Spleen (tissue), 11 donors: Measurements from ENCODE around the gene MAPK11. TPM values are rescaled to one million over a fixed set of nuclear protein-coding genes. Genes with fewer than 3 reads are reported as not detected.

Source experiments
- DNase-seq: peaks from one replicate; pipeline ENCODE4 v3.0.0-alpha.2; 2020
- H3K27ac ChIP-seq, 8 donors: fragments of 200-600 bp; sonication (generic) in 7 of 8; 1 replicate in 4 of 8; 2 replicates in 4 of 8; pipeline versions ENCODE4 v1.5.0 to v1.8.0; 2016 to 2021; ENCODE audit warnings: inconsistent platforms in 4 of 8, mild to moderate bottlenecking in 4 of 8, moderate library complexity in 1 of 8
- H3K27me3 ChIP-seq, 7 donors: fragments of 200-600 bp; sonication (generic) in 6 of 7; replicated peaks in 1 of 7; 1 replicate in 4 of 7; 2 replicates in 3 of 7; pipeline versions ENCODE4 v1.5.0 to v1.8.0; 2016 to 2021; ENCODE audit warnings: inconsistent platforms in 3 of 7, mild to moderate bottlenecking in 1 of 7
- H3K36me3 ChIP-seq, 6 donors: fragments of 200-600 bp; sonication (generic) in 5 of 6; 1 replicate in 4 of 6; 2 replicates in 2 of 6; pipeline versions ENCODE4 v1.5.0 to v1.8.0; 2016 to 2021; ENCODE audit warnings: inconsistent platforms in 2 of 6
- H3K4me1 ChIP-seq, 6 donors: fragments of 200-600 bp; sonication (generic) in 5 of 6; 1 replicate in 3 of 6; 2 replicates in 3 of 6; pipeline versions ENCODE4 v1.5.0 to v1.8.0; 2016 to 2021; ENCODE audit warnings: inconsistent platforms in 3 of 6
- H3K4me3 ChIP-seq, 8 donors: fragments of 200-600 bp; sonication (generic) in 7 of 8; 1 replicate in 4 of 8; 2 replicates in 4 of 8; pipeline versions ENCODE4 v1.5.0 to v1.8.0; 2016 to 2021; ENCODE audit warnings: inconsistent platforms in 4 of 8, mild to moderate bottlenecking in 4 of 8, moderate library complexity in 2 of 8
- H3K9me3 ChIP-seq, 8 donors: fragments of 200-600 bp; sonication (generic) in 7 of 8; 1 replicate in 4 of 8; 2 replicates in 4 of 8; pipeline versions ENCODE4 v1.5.0 to v1.8.0; 2016 to 2021; ENCODE audit warnings: inconsistent platforms in 4 of 8
- CTCF ChIP-seq, 11 experiments: fragments of 200-600 bp in 7 of 11; fragments of 450-650 bp in 4 of 11; sonication (generic) in 4 of 11; IDR thresholded peaks in 8 of 11; conservative IDR thresholded peaks in 3 of 11; 1 replicate in 7 of 11; 2 replicates in 4 of 11; pipeline versions ENCODE4 v1.4.0 to v1.8.0; 2016 to 2021; ENCODE audit warnings: antibody characterized with exemption in 11 of 11, inconsistent platforms in 4 of 11, mild to moderate bottlenecking in 1 of 11
- POLR2A ChIP-seq, 3 donors: fragments of 450-650 bp; IDR thresholded peaks; one replicate each; pipeline ENCODE4 v1.5.1; 2017; ENCODE audit warnings: antibody characterized with exemption in 3 of 3, mild to moderate bottlenecking in 1 of 3
- POLR2AphosphoS5 ChIP-seq, 3 donors: sonication (generic); formaldehyde crosslinking; IDR thresholded peaks; one replicate each; pipeline ENCODE4 v1.5.1; 2017; ENCODE audit warnings: antibody characterized with exemption in 3 of 3
- WGBS, 5 donors: extraction: QIAGEN DNeasy Blood & Tissue Kit in 3 of 5; methylation state at CpG; one replicate each; pipeline versions ENCODE4 v1.1.5 to v1.1.7; 2013 to 2018; 5-methylcytosine and 5-hydroxymethylcytosine counted together
- intact Hi-C: fragments of 100-400 bp; cut with DNase I; formaldehyde crosslinking; loops from one replicate; pipeline ENCODE4 v1.15.0; 2023; ENCODE audit warnings: low total_unique reads
- polyA plus RNA-seq, 3 donors: library from polyadenylated mRNA; stranded (reverse); fragments of 200-250 nt; gene quantifications; one replicate each; pipeline ENCODE4 v1.2.1, GENCODE V29; 2013
- total RNA-seq, 7 donors: library from RNA; depleted of rRNA in 3 of 7; stranded (reverse); fragments of >200 nt in 3 of 7; fragmentation: NEBNext Ultra II Directional in 4 of 7; extraction: Animal tissue kit (Norgen Biotek cat#: 25700) in 4 of 7; gene quantifications; one replicate each; pipeline versions ENCODE4 v1.1.0 to v1.2.1, GENCODE V29; 2016 to 2021
- donor health status: healthy with polysubstance abuse.
- donor health status: DM: no; HTN: no; CAD: no; lungs with moderate emphysema.
- donor health status: DM: no; HTN: no; CAD: no.
- donor health status: Bipolar disorder and iron deficiency.
- donor health status: healthy.
- donor health status: DM: no; HTN: no; CAD: no.
- donor health status: DM: yes; HTN: yes; CAD: no.

Gene MAPK11
- total and polyA plus RNA-seq, 10 donors: 5.2 to 25.3 (median 11.3) TPM

- 89 to 93% (median 92%) methylated on average over 5 to 16 of the region's 16 CpGs for WGBS, 5 donors
- Histone ChIP-seq H3K27ac (peak overlapping the region in 2 of 8 donors; percentile 12), H3K27me3 (peaks cover 0 to 23% (median 3%) of the 10 kb centered on the region in 7 donors), H3K4me1 (peaks cover 48 to 93% (median 82%) of the 10 kb centered on the region in 6 donors), H3K36me3 (peaks cover 0 to 9% (median 0%) of the 10 kb centered on the region in 6 donors), H3K4me3 (no peak overlapping the region), H3K9me3 (no peaks in the 10 kb centered on the region)
- peak; percentile 75 for DNase-seq
- intact Hi-C loops: no loop called here
- no peak for TF ChIP-seq POLR2A (IDR thresholded peaks at IDR 0.05)
- TF ChIP-seq CTCF (IDR thresholded peaks at IDR 0.05 in 8 of 11, conservative IDR thresholded peaks at IDR 0.05 in 3 of 11): no peak
- no peak for TF ChIP-seq POLR2AphosphoS5 (IDR thresholded peaks at IDR 0.05)
Observed at GRCh38 chr22:50310949-50311444, 40.8 kb upstream of the MAPK11 start.

GRCh38 chr22:50310031-50310722, 40.0 kb upstream of the MAPK11 start:
- Histone ChIP-seq H3K27ac (peak overlapping the region in 7 of 8 donors; percentile 63 to 94 (median 91)), H3K4me3 (no peak overlapping the region), H3K36me3 (peaks cover 0 to 9% (median 0%) of the 10 kb centered on the region in 6 donors), H3K9me3 (no peaks in the 10 kb centered on the region), H3K27me3 (peaks cover 0 to 31% (median 3%) of the 10 kb centered on the region in 7 donors), H3K4me1 (peaks cover 49 to 93% (median 84%) of the 10 kb centered on the region in 6 donors)
- 80 to 90% (median 85%) methylated on average over 19 to 21 of the region's 21 CpGs for WGBS, 5 donors
- intact Hi-C loops: no loop called here
- DNase-seq: peak; percentile 75
- no peak for TF ChIP-seq POLR2AphosphoS5 (IDR thresholded peaks at IDR 0.05)
- TF ChIP-seq CTCF (IDR thresholded peaks at IDR 0.05 in 8 of 11, conservative IDR thresholded peaks at IDR 0.05 in 3 of 11): no peak
- no peak for TF ChIP-seq POLR2A (IDR thresholded peaks at IDR 0.05)

GRCh38 chr22:50309601-50309991, 39.4 kb upstream of the MAPK11 start:
- DNase-seq: no peak
- Histone ChIP-seq H3K4me1 (peaks cover 49 to 93% (median 84%) of the 10 kb centered on the region in 6 donors), H3K9me3 (no peaks in the 10 kb centered on the region), H3K4me3 (no peak overlapping the region), H3K27ac (peak overlapping the region; percentile 63 to 94 (median 88)), H3K27me3 (peaks cover 0 to 37% (median 3%) of the 10 kb centered on the region in 7 donors), H3K36me3 (peaks cover 0 to 14% (median 0%) of the 10 kb centered on the region in 6 donors)
- TF ChIP-seq POLR2A (IDR thresholded peaks at IDR 0.05) (no peak), CTCF (IDR thresholded peaks at IDR 0.05 in 8 of 11, conservative IDR thresholded peaks at IDR 0.05 in 3 of 11) (no peak), POLR2AphosphoS5 (IDR thresholded peaks at IDR 0.05) (no peak)
- 43 to 67% (median 59%) methylated on average over 1 to 7 of the region's 7 CpGs for WGBS, 5 donors
- intact Hi-C loops: no loop called here

GRCh38 chr22:50308986-50309600, 38.9 kb upstream of the MAPK11 start:
- Histone ChIP-seq H3K4me1 (peaks cover 51 to 93% (median 84%) of the 10 kb centered on the region in 6 donors), H3K27ac (peak overlapping the region; percentile 63 to 94 (median 88))

More at GRCh38 chr22:50308986-50309600, 38.9 kb upstream of the MAPK11 start:
- 35 to 44% (median 40%) methylated on average over 8 to 9 of the region's 9 CpGs for WGBS, 5 donors
- Histone ChIP-seq H3K4me3 (peak overlapping the region in 1 of 8 donors; percentile 91), H3K9me3 (no peaks in the 10 kb centered on the region), H3K36me3 (peaks cover 0 to 14% (median 0%) of the 10 kb centered on the region in 6 donors), H3K27me3 (peaks cover 0 to 42% (median 3%) of the 10 kb centered on the region in 7 donors)
- TF ChIP-seq POLR2AphosphoS5 (IDR thresholded peaks at IDR 0.05) (peak in 2 of 3 donors; percentile 76 to 77), CTCF (IDR thresholded peaks at IDR 0.05 in 8 of 11, conservative IDR thresholded peaks at IDR 0.05 in 3 of 11) (no peak)
- intact Hi-C loops: no loop called here
- DNase-seq: no peak
